Frontal cortex (tissue), 4 donors: ENCODE data around the gene EEF1A2. TPM values are rescaled to one million over a fixed set of nuclear protein-coding genes. Genes with fewer than 3 reads are reported as not detected.

Source experiments
- DNase-seq, 2 donors: peaks; one replicate each; pipeline ENCODE4 v3.0.0; 2012; ENCODE audit warnings: low spot score in 2 of 2
- FAIRE-seq: peaks from 2 replicates; lab custom pipeline; 2012; peaks lifted over from hg19 to GRCh38; lab: Jason Lieb, UNC
- total RNA-seq: library from RNA; depleted of rRNA; stranded (reverse); fragments of >200 nt; gene quantifications from one replicate; pipeline ENCODE4 v1.2.3, GENCODE V29; 2014
- donor health status: control.
- donor health status: control.
- donor health status: control.

Gene EEF1A2
- total RNA-seq, 1 donor from 2014 or later, result 179 TPM

DNA sequence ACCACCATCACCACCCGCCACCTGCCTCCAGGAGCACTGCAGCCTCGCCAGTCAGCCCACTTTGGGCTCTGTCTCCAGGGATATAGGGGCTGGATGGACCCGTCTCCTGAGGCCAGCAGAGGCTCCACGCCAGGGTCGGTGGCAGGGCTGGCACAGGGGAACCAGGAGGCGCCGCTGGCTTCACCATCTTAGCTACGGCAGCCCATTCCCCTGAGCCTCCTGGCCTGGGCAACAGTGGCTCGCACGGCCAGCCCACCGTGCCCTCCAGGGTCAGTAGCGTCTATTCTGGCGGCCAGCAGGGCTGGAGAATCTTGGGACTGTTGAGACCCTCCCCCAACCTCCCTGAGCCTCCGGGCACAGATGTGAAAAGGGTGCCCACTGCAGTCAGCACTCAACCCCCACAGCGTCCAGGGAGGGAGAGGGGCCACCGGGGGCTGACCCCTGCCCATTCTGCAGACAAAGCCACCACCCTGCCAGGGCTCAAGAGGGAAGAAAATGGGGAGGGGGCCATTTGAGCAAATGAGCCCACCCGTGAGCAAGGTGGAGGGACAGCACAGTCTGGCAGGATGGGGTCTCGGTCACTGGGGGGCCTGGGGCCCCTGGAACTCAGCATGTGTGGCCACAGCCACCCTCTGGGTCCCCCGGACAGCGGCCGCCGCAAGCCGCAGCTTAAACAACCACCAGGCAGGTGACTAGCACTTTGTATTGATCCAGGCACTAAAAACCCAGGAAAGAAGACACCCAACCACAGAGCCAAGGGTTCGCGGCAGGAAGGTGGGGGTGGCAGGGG is 55.1 kb downstream of the EEF1A2 start:
- no peak for FAIRE-seq
- DNase-seq, result no peak

DNA sequence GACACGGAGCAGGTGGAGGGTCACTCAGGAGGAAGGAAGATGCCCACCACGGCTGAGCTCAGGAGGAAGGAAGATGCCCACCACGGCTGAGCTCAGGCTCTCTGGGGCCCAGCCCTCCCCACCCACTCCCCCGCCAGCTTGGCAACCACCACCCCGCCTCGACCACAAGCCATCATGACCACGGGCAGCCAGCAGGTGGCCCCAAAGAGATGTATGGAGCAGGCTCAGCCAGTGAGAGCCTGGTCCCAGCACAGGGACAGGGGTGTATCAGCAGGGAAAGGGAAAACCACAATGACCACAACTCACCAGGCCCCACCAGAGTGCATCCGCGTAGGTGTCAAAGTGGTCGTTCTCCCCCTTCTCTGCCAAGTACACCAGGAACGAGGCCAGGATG is 56.8 kb downstream of the EEF1A2 start:
- peak in 1 of 2 donors; percentile 70 for DNase-seq
- FAIRE-seq, result no peak

DNA sequence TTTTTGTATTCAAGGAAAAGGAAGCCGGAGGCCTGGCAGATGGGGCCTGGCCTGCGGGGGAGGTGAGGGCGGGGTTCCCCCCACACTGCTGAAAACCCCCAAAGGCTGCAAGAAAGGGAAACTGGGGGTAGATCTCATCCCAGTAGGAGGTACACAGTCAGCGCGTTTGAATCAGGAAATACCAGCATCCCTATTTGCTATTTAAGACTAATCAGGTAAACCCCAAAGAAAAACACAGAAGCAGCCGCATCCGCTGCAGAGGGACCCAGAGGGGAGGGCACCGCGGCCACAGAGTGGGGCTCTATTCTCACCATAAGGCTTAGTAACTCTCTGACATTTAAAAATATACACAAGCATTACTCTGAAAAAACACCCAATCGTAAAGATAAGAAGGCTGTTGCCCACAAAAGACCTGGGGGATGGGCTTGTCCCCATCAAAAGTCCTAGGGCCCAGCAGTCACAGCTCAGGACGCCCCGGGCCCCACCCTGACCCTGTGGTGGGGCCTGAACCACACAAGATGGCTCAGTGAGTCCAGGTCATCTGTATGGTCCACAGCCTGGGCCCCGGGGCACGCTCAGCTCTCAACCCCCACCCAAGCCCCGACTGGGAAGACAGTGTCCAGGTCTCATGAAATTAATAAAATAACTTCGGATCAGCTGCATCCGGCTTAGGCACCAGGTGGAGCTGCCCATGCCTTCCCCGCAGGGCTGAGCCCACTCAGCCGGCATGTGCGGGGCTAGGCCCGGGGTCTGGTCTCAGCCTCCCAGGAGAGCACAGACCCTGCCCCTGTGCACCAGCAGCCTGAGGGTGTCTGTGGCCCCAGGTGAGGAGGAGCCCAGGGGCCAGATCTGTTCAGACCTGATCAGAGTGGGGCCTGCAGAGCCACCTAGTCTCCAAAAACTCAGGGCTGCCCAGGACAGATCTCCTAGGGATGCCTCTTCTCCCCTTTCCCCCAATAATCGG is 57.5 kb downstream of the EEF1A2 start:
- FAIRE-seq (no peak), DNase-seq (no peak)

DNA sequence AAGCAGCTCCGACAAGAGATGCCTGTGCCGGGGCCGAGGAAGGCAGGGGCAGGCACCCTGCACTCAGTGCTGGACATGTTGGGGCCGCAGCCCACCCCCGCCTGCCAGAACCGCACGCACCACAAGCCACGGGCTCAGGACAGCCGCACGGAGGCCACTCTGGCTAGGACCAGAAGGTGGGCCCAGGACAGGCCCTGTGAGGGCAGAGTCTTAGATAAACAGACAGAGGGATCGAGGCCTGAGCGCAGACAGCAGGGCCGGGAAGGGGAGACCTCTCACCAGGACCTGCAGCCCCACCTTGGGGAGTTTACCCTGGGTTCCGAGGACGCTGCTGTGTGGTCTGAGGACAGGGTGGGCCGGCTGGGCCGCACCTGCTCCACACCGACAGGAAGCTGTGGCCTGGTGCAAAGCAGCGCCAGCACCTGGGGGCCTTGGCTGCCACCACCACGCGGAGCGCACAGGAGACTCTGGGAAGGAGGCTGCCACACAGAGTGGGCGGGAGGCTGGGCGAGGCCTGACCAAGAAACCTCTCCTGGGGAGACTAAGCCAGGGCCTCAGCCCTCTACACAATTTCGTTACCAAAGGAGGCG is 58.4 kb downstream of the EEF1A2 start:
- no peak for FAIRE-seq

DNA sequence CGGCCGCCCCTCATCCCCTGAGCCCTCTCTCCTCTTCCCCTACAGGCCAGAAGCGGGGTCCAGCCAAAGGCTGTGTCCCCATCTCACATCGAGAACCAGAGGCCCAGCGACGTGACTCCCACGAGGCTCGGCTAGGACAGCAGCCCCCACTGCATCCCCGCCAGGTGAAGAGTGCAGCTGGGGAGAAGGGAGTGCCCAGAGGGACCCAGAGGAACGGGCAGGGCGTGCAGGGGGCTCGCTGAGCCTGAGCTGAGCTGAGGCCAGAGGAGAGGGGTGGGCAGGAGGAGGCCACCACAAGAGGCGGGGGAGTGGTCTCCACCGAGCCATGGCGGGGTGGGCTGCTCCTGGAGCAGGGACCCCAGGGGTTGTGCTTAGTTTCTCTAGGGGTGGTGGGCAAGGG is 59.0 kb downstream of the EEF1A2 start:
- no peak for DNase-seq
- no peak for FAIRE-seq

More for the DNA sequence above, 58.4 kb downstream of the EEF1A2 start:
- no peak for DNase-seq

DNA sequence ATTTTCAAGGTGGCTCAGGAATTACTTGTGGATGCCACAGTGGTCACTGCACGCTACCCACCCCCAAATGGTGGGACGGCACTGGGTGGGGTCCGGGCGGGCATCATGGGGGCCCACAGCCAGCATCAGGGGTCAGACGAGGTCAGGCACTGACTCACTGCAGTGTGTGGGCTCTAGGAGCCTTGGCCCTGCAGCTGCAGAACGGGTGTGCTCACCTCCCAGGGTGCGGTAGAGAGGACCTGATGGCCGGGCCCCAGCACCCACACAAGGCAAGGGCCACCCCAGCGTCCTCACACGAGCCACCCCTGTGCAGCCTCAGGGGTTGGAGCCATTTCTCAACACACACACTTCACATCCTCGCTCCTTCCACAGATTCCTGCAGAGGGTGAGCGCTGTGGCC is 60.8 kb downstream of the EEF1A2 start:
- FAIRE-seq, result no peak

More for the DNA sequence above, 60.8 kb downstream of the EEF1A2 start:
- no peak for DNase-seq

Other genes starting within 250 kb of the EEF1A2 start
- gene NKAIN4, start 244.6 kb downstream of the EEF1A2 start, total RNA-seq, result 14.7 TPM
- gene ARFGAP1, start 226.3 kb downstream of the EEF1A2 start, total RNA-seq, result 25.3 TPM
- gene COL20A1, start 205.9 kb downstream of the EEF1A2 start, total RNA-seq, result 4.1 TPM
- gene CHRNA4, start 137.7 kb downstream of the EEF1A2 start, total RNA-seq, result 6.9 TPM
- 159 TPM for gene KCNQ2, start 26.4 kb downstream of the EEF1A2 start, total RNA-seq
- gene PPDPF, start 21.7 kb upstream of the EEF1A2 start, total RNA-seq, result 17.1 TPM
- not detected for gene PTK6, start 38.3 kb upstream of the EEF1A2 start, total RNA-seq
- gene SRMS, start 48.7 kb upstream of the EEF1A2 start, total RNA-seq, result not detected
- gene FNDC11, start 55.1 kb upstream of the EEF1A2 start, total RNA-seq, result 6.1 TPM
- gene HELZ2, start 75.2 kb upstream of the EEF1A2 start, total RNA-seq, result 3.7 TPM
- gene GMEB2, start 128.0 kb upstream of the EEF1A2 start, total RNA-seq, result 6.1 TPM
- 104 TPM for gene STMN3, start 154.3 kb upstream of the EEF1A2 start, total RNA-seq
- gene RTEL1, start 159.2 kb upstream of the EEF1A2 start, total RNA-seq, result 8.2 TPM
- not detected for gene TNFRSF6B, start 197.6 kb upstream of the EEF1A2 start, total RNA-seq
- gene ARFRP1, start 208.9 kb upstream of the EEF1A2 start, total RNA-seq, result 18.3 TPM
- gene ZGPAT, start 209.0 kb upstream of the EEF1A2 start, total RNA-seq, result 6.5 TPM
- gene LIME1, start 237.6 kb upstream of the EEF1A2 start, total RNA-seq, result 4.9 TPM
- 1.2 TPM for gene SLC2A4RG, start 240.7 kb upstream of the EEF1A2 start, total RNA-seq